GM12801 (cell line): Measurements from ENCODE around the gene STRA8.

Experiments
- TF ChIP-seq, protein P1 (sequence below): IDR thresholded peaks from one replicate; pipeline ENCODE4 v1.5.1; 2011; ENCODE audit warnings: control low read depth; ENCODE audit not compliant: insufficient read length; ENCODE audit errors: extremely low read depth

STRA8 gene

DNA sequence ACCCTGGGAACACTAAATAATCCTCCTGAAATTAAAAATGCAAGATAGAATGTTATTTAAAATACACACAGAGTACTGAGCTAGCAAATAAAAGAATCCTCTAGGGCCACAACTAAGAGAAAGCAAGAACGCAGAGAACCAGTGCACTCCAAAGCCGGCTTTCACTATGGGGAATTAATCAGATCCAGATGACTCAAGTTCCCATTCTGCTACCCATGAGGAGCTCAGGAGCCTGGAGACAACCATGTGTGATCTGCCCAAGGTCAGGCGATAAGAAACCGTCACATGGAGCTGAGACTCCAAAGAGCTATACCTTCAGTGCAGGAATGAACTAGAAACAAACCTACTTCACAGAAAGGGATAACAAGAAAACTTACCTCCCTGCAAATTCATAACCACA lies 43.7 kb upstream of the STRA8 start:
- TF ChIP-seq, protein P1, sequence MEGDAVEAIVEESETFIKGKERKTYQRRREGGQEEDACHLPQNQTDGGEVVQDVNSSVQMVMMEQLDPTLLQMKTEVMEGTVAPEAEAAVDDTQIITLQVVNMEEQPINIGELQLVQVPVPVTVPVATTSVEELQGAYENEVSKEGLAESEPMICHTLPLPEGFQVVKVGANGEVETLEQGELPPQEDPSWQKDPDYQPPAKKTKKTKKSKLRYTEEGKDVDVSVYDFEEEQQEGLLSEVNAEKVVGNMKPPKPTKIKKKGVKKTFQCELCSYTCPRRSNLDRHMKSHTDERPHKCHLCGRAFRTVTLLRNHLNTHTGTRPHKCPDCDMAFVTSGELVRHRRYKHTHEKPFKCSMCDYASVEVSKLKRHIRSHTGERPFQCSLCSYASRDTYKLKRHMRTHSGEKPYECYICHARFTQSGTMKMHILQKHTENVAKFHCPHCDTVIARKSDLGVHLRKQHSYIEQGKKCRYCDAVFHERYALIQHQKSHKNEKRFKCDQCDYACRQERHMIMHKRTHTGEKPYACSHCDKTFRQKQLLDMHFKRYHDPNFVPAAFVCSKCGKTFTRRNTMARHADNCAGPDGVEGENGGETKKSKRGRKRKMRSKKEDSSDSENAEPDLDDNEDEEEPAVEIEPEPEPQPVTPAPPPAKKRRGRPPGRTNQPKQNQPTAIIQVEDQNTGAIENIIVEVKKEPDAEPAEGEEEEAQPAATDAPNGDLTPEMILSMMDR, result no peak

DNA sequence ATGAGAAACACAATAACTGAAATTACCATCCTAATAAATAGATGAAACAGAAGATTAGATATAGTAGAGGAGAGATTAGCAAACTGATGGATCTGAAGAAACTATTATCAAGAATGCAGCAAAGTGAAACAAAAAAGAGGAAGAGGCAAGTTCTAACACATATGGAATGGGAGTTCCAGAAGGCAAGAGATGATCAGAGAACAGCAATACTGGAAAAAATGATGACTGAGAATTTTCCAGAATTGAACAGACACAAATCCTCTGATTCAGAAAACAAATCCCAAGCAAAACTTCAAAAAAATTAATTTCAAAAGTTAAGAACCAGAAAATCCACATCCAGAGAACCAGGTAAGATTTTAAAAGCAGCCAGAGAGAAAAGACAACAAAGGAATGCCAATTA lies 42.9 kb upstream of the STRA8 start:
- TF ChIP-seq, protein P1, result no peak

DNA sequence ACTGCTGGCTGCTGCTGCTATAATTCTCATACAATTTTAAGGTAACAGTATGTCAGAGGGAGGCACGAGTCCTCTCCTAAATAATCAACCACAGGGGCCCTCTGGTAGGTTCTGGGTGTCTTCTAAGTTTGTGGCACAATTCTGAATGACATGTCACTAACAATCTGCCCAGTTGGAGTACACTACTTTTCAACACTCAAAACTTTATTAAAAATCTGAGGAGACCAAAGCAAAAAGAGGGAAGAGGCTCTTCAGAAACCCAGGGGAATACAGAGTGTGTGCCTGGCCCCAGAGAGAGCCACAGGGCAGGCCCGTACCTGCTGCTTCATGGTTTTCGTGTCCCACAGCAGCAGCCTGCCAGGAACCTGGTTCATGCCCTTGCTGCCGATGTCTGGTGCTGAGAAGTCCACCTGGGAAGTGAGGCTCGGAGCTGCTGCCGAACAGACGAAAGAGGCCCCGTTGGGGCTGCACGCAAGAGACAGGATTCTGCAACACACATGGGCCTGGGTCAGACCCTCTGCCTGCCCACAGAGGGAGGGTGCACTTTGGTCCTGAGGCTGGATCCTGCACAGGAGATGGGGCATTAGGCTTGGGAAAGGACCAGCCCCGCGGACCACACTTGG lies 40.6 kb upstream of the STRA8 start:
- TF ChIP-seq, protein P1, result no peak

DNA sequence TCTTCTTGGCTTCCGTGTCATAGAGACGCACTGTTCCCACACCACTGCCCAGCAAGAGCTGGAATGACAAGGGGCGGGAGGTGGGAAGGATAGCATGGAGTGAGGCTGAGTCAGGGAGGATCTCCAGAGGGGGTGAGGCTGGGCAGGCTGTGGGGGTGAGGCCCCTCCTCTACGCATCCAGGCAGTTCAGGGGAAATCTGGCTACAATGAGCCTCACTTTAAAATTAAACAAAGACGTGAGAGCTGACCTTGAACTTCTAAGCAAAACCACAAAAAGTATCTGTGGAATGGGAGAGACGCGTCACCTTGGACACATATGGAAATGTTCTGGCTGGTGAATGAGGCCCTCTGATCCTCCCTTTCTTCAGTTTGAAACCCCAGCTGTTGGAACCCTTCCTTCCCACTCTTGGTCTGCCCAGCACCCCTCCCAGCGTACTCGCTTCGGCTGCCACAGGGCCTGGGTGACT lies 40.0 kb upstream of the STRA8 start:
- TF ChIP-seq, protein P1, result no peak

DNA sequence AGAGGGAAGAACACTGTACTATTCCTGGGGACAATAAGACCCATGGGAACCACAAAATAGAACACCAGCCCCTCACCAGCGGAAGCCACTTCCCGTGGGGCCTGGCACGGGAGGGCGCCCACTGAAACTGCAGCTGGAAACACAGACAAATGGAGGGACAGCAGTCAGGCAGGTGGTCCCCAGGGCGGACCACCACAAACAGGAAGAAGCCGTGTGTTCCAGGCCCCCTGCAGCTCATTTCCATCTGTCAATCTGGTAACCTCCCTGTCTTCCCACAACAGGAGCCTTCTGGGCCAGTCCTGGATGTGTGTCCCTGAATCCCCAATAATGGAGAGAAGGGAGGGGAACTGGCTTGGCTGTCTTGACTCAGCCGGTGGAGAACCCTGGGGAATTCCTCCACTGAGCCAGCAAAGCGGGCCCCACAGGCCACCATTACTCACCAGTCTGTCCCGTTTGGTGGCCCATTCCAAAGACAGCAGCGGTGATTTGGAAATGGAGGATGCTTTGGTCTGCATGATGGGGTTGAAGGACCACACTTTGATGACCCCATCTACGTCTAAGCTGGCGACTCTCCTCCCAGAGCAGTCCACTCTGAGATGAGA lies 39.0 kb upstream of the STRA8 start:
- TF ChIP-seq, protein P1, result no peak

DNA sequence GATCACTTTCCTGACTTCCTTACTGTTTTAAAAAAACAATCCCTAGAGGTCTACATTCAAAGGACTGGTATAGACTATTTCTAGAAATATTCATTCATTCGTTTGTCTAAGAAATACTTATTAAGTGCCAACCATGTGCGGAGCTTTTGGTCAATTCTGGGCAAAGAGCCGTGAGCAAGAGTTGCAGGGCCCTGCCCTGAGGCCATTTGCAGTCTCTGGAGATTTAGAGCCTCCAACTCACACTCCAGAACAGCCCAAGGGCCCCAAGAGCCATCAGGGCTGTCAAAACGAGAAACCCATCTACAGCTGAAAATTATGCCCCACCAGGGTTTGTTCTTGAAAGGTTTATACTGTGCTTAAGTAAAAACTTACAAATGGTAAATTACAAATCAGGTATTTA lies 38.5 kb upstream of the STRA8 start:
- TF ChIP-seq, protein P1, result no peak

DNA sequence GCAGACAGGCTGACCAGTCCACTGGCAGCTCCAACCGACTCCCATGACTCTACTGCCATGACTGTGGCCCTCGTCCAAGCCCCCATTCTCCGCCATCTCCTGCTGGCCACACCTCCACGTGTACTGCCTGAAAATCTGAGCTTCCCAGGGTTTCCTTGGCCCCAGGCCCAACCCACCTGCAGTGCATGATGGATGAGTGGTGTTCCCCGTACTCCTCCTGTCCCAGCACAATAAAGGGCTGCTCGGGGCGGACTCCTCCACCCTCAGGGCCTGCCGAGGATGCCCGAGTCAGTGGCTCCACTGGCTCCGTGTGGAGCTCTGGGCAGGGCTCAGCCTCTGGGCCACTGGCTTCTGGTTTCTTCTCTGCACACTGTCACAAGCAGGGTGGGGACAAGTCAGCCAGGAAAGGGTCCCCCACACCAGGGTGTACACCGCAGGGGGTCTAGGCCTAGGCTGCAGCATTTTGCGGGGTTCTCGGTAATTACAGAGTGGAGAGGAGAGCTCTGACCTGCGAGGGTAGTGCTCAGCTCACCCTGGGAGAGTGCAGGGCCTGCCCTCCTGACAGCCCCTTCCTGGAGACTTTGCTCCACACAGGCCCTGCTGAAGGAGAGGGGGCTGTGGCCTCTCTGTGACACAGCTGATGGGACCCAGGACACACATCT lies 37.5 kb upstream of the STRA8 start:
- TF ChIP-seq, protein P1, result no peak
